HG03045 (cell line): ENCODE data around the gene SP2.
A peak's percentile ranks its signal among the peaks of the same experiment; 100 is the strongest.

Source experiments
- ATAC-seq: cut with Tn5 transposase; IDR thresholded peaks from one replicate; pipeline ENCODE4 v1.9.1; 2021; ENCODE audit warnings: mild to moderate bottlenecking, moderate library complexity; ENCODE audit not compliant: unreplicated experiment

Gene SP2

GRCh38 chr17:47946929-47947397 lies 50.9 kb downstream of the SP2 start:
- ATAC-seq = peak; percentile 48

DNA sequence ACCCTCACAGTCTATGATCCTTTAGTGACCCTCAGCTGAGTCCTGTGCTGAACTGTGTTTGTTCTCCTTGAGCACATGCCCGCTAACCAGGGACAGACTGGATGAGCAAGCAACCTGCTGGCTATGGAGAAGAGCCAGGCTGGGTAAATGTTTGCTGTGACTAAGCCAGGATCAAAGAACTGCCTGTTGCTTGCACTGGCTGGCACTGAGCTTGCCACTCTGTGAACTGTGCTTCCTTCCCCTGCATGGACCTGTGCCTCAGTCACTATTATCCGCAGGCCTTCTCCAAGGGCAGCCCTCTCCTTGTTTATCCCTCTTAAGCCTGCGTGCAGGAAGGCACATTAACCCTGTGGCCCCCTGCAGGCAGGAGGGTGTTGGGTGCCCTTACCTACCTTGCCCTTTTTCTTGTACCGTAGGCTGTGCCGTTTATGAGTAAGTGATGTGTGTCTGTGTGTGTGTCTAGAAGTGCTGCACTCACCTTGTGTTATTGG lies 52.7 kb downstream of the SP2 start:
- ATAC-seq = no peak

DNA sequence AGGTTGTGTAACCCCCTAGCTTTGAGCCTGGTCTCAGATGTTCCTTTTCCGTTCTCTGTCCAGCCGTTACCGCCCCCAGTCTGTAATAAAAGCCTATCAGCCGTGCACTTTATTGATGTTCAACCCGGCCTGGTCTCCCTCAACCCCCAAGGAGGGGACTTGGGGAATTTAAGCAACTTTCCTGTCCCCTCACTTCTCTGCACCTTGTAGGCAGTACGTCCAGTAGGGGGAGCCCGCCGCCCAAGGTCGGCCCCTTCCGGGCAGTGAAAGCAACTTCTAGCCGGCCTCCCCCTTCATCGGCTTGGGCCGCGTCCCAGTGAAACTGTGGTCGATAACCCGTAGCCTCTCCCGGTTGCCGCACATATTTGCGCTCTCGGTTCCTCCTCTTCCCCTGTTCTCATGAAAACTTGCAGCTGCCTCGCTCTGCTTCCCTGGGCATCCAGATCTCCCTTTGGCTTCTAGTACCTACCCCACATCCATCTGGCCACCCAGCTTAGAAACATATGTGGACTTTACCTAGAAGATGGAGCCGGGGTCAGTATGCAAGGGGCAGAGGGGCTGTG lies 53.2 kb downstream of the SP2 start:
- ATAC-seq = peak; percentile 69

DNA sequence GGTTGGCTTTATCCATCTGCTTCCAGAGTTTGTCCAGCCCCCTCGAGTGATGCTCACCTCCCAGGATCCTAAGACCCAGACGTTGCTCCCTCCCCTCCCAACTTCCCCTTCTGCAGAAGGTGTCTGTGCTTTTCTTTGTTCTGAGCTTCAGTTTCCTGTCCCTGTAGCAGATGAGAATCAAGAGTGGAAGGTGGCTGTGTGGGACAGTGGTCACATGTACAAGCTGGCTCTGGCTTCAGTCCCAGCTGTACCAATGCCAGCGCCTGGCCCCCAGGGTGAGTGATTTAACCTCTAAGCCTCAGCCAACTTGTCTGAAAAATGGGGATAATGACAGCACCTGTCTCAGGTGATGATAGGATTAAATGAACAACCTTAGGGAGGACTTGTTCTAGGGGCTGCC lies 53.9 kb downstream of the SP2 start:
- no peak for ATAC-seq

DNA sequence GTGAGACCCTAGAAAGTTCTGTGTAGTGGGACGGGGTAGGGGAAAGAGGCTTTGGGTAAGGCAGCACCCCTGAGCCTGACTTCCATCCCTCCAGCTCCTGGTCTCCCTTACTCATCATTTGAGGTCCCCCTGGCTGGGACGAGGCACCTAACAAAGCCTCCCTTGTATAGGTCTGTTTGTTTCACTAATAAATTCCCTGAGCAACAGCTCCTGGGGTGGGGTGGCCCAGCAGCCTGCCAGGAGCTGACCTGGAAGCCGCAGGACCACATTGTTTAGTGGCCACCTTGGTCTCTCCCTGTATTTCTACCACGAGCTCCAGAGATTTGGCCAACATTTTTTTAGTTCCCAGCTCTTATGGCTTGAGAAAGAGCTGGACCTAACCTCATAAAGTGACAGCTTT lies 54.4 kb downstream of the SP2 start:
- ATAC-seq = no peak

- ATAC-seq = no peak
Measured at GRCh38 chr17:47952171-47953021, 56.4 kb downstream of the SP2 start.

DNA sequence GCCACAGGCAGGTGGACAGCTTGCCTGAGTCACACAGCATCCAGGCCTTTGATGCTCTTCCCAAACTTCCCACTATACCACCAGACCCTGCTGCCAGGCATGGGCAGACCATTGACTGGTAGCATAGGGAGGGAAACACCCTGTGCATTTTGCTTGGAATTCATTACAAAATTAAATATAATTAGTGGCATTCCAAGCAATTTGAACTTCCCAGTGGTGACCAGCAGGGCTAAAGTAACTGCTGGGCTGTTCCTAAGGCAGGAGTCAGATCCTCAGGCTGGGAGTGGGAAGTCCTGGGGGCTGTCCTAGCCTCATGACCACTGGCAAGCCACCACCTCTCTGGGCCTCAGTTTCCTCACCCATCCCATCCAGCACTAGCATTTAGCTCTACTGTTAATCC lies 57.9 kb downstream of the SP2 start:
- ATAC-seq = no peak

- no peak for ATAC-seq
Measured at GRCh38 chr17:47955497-47956461, 59.7 kb downstream of the SP2 start.

- ATAC-seq = no peak
Measured at GRCh38 chr17:47956791-47957590, 61.0 kb downstream of the SP2 start.

- ATAC-seq = no peak
Measured at GRCh38 chr17:47957591-47958490, 61.8 kb downstream of the SP2 start, which contains the start of gene PRR15L. Gene PRR15L (minus strand): TSS chr17:47957883. CDS start chr17:47953234, 4,649 bp downstream.

DNA sequence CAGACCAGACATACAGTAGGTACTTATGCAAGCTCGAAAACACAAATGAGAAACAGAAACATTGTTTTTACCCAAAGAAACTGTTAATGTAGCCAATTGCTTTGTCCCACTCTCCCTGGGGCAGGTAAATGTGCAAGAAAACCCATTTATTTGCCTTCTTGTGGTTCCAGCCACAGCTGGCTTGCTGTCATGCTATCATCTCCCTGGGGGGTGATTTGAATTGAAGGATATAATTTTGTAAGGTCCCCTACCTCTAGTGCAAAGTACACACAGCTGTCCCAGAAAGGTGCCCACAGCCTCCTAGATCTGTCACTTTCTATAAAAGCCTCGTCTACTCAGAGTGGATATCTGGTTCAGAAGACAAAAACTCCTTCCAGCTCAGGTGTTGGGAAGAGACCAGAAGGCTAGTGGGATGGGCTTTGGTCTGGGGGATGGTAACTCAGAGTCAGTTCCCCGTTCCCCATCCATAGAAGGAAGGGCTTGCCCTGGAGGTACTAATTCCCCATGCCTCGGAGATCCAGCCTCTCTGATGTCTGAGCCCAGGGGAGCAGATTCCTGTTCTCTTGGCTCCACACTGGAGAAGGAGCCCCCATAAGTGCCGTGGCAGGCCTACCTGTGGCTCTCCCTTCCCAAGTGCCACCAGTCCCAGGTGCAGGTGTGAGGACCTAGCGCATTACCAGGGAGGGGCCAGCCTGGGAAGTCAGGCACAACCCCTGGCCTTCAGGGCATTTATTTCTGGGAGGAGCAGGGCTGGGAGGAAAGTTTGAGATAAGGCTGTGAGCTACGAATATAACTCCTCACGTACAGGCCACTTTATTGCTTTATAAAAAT lies 64.0 kb downstream of the SP2 start:
- ATAC-seq = no peak

GRCh38 chr17:47961406-47961805 lies 65.4 kb downstream of the SP2 start:
- ATAC-seq = no peak

- ATAC-seq = no peak
Measured at GRCh38 chr17:47962901-47963300, 66.9 kb downstream of the SP2 start.

- ATAC-seq = no peak
Measured at GRCh38 chr17:47964856-47965255, 68.8 kb downstream of the SP2 start.

DNA sequence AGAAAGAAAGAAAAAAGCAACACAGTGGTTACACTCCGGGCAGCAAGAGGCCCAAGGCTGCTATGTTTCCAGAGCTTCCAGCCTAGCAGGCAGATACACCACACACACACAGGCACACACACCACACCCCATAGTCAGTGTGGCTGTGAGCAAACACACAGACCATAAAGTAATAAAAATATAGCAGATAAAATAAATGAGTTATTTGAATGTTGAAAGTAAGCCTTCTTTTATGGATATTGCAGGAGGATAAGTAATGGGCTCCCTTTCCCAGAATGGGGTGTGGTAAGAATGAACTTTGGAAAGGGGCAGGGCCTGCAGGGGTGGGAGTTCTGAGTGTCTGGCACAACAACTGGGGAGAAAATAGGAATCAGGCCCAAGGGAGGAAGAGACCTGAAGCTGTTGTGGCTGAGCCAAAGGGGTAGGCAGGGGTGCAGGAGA lies 70.1 kb downstream of the SP2 start:
- ATAC-seq = no peak

DNA sequence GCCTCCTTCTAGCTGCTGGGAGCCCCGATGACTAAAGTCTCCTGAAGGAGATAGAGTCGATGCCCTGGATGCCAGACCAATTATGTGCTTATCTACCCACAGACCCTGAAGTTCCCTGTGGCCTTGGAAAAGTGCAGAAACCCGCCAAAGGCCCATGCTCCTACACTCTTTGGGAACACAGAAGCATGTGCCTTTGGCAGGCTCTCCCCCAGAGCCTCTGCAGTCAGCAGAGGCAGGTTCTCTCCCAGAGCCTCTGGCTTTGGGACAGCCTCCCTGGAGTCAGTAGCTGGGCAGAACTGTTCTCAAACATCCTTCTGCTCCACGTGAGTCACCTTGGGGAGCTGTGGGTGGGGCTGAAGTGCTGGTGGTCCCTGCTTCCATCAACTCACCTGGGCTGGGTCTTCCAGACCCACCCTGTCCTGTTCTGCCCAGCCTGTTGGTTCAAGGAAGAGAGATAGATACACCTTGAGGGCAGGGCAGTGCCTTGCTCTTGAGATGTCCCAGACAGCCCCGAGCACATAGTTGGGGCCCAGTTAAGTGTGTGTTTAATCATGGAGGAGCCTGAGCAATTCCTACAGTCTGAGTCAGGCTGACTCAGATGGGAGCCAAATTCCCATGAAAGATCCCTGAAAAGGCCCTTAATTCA lies 71.7 kb downstream of the SP2 start:
- no peak for ATAC-seq

- ATAC-seq = no peak
Measured at GRCh38 chr17:47968836-47969235, 72.8 kb downstream of the SP2 start.
